Measurements from ENCODE around the gene PHEX.
A peak's percentile ranks its signal among the peaks of the same experiment; 100 is the strongest.

Gene PHEX

GRCh38 chrX:22117633-22118032 is 85.5 kb downstream of the PHEX start:
- TF ChIP-seq, protein P1, sequence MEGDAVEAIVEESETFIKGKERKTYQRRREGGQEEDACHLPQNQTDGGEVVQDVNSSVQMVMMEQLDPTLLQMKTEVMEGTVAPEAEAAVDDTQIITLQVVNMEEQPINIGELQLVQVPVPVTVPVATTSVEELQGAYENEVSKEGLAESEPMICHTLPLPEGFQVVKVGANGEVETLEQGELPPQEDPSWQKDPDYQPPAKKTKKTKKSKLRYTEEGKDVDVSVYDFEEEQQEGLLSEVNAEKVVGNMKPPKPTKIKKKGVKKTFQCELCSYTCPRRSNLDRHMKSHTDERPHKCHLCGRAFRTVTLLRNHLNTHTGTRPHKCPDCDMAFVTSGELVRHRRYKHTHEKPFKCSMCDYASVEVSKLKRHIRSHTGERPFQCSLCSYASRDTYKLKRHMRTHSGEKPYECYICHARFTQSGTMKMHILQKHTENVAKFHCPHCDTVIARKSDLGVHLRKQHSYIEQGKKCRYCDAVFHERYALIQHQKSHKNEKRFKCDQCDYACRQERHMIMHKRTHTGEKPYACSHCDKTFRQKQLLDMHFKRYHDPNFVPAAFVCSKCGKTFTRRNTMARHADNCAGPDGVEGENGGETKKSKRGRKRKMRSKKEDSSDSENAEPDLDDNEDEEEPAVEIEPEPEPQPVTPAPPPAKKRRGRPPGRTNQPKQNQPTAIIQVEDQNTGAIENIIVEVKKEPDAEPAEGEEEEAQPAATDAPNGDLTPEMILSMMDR (IDR thresholded peaks at IDR 0.05; ENCODE audit: low read depth, low read length) = no peak
- DNase-seq (ENCODE audit: low read depth in 2 of 2) = no peak
- no peak overlapping the region for H3K4me3 ChIP-seq (replicated peaks in 1 of 2; ENCODE audit: low read depth in 2 of 2, low read length in 2 of 2)

- no peak for DNase-seq (ENCODE audit: low read depth in 2 of 2)
- TF ChIP-seq, protein P1 (IDR thresholded peaks at IDR 0.05; ENCODE audit: low read depth, low read length) = no peak
- H3K4me3 ChIP-seq (replicated peaks in 1 of 2; ENCODE audit: low read depth in 2 of 2, low read length in 2 of 2) = no peak overlapping the region
These were observed 86.2 kb downstream of the PHEX start for GRCh38 chrX:22118161-22118830.

GRCh38 chrX:22121161-22121560 is 89.0 kb downstream of the PHEX start:
- H3K4me3 ChIP-seq (replicated peaks in 1 of 2; ENCODE audit: low read depth in 2 of 2, low read length in 2 of 2) = no peak overlapping the region
- TF ChIP-seq, protein P1 (IDR thresholded peaks at IDR 0.05; ENCODE audit: low read depth, low read length) = no peak
- no peak for DNase-seq (ENCODE audit: low read depth in 2 of 2)

- H3K4me3 ChIP-seq (replicated peaks in 1 of 2; ENCODE audit: low read depth in 2 of 2, low read length in 2 of 2) = no peak overlapping the region
- TF ChIP-seq, protein P1 (IDR thresholded peaks at IDR 0.05; ENCODE audit: low read depth, low read length) = no peak
- peak; percentile 54 to 87 for DNase-seq (ENCODE audit: low read depth in 2 of 2)
These were observed 90.4 kb downstream of the PHEX start for GRCh38 chrX:22122510-22122909.

DNA sequence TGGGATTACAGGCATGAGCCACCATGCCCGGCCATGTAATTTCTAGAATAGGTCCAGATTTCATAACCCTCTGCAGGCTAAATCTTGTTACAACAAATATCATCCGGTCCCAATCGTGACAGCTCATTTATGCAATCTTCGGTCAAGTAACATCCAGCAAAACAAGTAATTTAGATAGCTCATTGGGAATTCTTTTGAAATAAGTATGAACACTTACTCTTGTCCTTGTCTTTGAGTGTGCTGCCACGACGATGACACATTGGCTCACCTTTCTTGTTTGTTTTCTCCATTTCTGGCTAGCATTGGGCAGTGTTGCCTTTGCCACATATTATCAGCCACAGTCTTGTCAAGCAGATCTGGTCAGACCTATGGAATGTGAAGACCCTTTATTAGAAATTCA is 92.0 kb downstream of the PHEX start:
- TF ChIP-seq, protein P1 (IDR thresholded peaks at IDR 0.05; ENCODE audit: low read depth, low read length) = no peak
- peak in 1 of 2 donors; percentile 5 for DNase-seq (ENCODE audit: low read depth in 2 of 2)
- no peak overlapping the region for H3K4me3 ChIP-seq (replicated peaks in 1 of 2; ENCODE audit: low read depth in 2 of 2, low read length in 2 of 2)

GRCh38 chrX:22125481-22125880 is 93.4 kb downstream of the PHEX start:
- no peak for DNase-seq (ENCODE audit: low read depth in 2 of 2)
- TF ChIP-seq, protein P1 (IDR thresholded peaks at IDR 0.05; ENCODE audit: low read depth, low read length) = no peak
- H3K4me3 ChIP-seq (replicated peaks in 1 of 2; ENCODE audit: low read depth in 2 of 2, low read length in 2 of 2) = no peak overlapping the region

DNA sequence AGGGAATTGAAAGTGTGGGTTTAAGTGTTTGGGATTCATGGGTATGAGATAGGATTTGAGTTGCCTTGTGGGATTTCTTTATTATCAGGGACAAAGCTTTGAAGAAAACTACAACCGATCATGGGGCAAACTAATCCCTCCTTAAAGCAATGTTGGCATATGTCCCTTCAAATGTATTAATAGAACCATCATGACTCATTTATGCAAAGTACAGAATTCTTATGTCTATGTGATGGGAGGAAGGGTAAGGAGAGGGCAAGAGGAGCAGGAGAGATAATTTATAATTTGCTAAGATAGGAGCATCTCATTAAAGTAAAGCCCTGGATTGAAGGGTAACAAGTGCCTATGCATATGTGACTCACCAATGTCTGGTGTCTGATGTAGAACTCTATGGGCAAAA is 94.2 kb downstream of the PHEX start:
- H3K4me3 ChIP-seq (replicated peaks in 1 of 2; ENCODE audit: low read depth in 2 of 2, low read length in 2 of 2) = no peak overlapping the region
- peak; percentile 3 to 23 for DNase-seq (ENCODE audit: low read depth in 2 of 2)
- TF ChIP-seq, protein P1 (IDR thresholded peaks at IDR 0.05; ENCODE audit: low read depth, low read length) = no peak
